HG03064 (cell line): ENCODE results near the gene ZBTB1.
"Not testable (repeated sequence)": the region's sequence is repeated elsewhere in the genome, so short reads cannot be mapped to it uniquely, and the experiment has no call there.

Experiments used
- ATAC-seq: cut with Tn5 transposase; IDR thresholded peaks from one replicate; pipeline ENCODE4 v1.9.1; 2021; ENCODE audit warnings: low read depth; ENCODE audit not compliant: unreplicated experiment

The ZBTB1 gene

DNA sequence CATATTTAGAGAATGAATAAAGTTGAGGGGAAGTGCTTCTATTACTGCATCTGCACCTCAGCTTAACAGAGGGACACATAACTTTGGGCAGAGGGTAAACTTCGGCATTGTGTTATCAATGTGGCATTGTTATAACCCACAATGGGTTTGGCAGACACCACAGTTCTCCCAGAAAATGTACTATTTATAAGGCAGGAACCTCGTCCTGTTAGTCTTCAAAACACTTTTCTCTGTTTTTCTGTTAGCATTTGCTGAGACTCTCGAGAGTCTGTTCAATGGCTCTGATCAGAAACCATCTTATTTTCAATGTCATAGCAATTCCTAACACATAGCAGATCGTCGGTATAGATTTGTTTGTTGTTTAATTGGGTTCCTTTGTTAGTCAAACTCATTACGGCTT lies 59.1 kb downstream of the ZBTB1 start:
- ATAC-seq: no peak

DNA sequence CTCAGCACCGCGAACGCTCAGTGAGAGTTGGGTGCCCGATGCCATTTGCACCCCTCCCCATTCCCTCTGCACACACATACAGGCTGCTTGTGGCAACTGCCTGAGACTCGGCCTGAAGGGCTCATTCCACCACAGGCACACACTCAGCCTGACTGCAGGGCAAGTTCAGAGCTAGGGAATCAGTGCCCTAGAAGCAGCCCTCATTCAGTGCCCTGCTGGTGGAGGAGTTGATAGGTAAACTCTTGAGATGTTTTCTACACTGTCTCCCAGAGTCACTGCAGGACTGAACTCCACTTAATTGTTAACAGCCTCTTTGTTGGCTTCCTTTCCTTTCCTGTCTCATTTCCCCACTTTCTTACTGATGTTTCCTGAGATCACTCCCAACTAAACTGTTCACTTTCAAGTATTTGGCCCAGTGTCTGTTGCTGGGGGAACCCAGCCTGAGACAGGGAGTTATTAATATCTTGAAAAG lies 62.1 kb downstream of the ZBTB1 start:
- ATAC-seq: no peak

DNA sequence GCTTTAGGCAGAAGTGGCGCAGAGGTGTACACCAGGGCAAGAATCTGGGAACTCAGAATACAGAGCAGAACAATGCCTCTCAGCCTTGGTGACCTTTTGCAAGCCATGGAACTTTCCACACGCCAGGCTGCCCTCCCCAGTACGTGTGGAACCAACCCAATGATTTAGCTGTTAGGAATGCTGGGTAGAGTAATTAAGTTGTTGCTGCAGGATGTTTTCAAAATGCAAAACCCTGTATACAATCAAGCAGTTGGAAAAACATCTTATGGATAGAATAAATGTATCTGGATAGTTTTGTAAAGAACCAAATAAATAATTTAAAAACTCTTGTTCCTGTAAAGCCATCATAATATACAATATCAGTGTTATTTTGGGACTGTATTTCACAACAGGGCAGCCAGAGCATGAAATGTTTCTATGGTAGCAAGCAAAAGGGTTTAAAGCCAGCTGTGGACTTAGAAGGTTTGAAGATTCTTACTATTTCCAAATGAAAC lies 64.6 kb downstream of the ZBTB1 start:
- ATAC-seq: no peak

DNA sequence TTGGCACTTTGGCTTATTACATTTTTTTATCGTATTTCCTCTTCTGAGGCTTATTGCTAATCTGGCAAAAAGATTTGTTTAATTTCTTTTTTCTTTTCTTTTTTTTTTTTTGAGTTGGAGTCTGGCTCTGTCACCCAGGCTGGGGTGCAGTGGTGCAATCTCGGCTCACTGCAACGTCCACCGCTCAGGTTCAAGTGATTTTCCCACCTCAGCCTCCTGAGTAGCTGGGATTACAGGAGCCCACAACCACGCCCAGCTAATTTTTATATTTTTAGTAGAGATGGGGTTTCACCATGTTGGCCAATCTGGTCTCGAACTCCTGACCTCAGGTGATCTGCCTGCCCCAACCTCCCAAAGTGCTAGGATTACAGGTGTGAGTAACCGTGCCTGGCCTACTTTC lies 65.1 kb downstream of the ZBTB1 start:
- not testable (repeated sequence) for ATAC-seq

DNA sequence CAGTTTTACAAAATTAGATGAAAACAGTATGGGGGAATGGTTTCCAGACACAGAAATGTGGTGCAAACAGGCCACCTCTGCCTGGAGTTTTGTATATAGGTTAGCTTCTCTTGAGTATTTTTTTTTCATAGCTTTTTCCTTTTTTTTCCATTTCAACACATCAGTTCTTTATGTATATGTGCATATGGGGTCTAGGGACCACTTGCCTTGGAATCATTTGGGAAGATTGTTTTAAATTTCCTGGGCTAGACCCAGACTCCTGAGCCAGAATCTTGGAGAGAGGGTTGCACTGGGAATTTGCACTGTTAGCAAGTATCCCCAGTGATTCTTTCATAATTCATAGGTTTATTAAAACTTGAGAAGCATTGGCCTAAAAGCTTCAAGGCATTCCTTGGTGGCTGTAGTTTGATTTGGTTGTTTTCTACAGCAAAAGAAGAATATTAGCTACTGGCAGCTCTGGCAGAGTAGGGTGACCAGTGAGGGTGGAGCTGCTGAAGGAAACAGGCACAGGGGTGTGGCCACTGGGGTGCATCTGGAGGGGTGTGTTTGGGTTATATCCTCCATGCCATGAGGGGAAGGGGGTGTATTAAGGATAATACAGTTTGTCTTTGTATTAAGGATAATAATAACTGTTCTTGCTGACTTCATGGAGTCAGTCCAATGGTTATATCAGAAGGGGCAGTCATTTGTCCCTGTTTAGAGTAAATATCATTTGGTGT lies 68.0 kb downstream of the ZBTB1 start:
- no peak for ATAC-seq

DNA sequence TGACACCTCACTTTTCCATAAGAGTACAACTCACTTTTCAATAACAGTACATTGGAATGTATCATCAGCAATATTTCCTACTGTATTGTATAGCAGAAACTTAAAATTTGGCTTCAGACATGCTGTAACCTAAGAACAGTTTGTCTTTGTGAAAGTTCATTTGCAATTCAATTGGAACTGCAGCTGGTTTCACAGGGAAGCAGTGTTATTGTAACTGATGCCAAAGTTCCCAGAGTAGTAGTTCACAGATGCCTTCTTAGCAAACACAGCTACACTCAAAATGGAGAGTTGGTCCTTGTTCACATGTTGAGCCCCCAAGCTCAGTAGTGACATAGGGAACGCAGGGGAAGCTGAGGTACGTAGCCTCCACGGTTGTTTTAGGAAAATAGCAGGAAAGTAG lies 68.5 kb downstream of the ZBTB1 start:
- ATAC-seq: no peak
